GM18868 (cell line): ENCODE measurements around the gene CYB5R3.
"Not testable (repeated sequence)": the region's sequence is repeated elsewhere in the genome, so short reads cannot be mapped to it uniquely, and the experiment has no call there.

Experiments
- ATAC-seq: cut with Tn5 transposase; IDR thresholded peaks from one replicate; pipeline ENCODE4 v1.9.1; 2021; ENCODE audit warnings: mild to moderate bottlenecking, moderate library complexity; ENCODE audit not compliant: unreplicated experiment

CYB5R3 gene

GRCh38 chr22:42679691-42680090, 30.5 kb upstream of the CYB5R3 start:
- ATAC-seq, result no peak

GRCh38 chr22:42678894-42679293, 29.7 kb upstream of the CYB5R3 start:
- no peak for ATAC-seq

GRCh38 chr22:42677936-42678335, 28.7 kb upstream of the CYB5R3 start:
- ATAC-seq, result not testable (repeated sequence)

- ATAC-seq, result no peak
Measured at GRCh38 chr22:42676059-42676607, 26.9 kb upstream of the CYB5R3 start.

GRCh38 chr22:42673898-42674401, 24.8 kb upstream of the CYB5R3 start:
- no peak for ATAC-seq

- not testable (repeated sequence) for ATAC-seq
Measured at GRCh38 chr22:42673071-42673470, 23.9 kb upstream of the CYB5R3 start.

GRCh38 chr22:42670921-42671709, 21.9 kb upstream of the CYB5R3 start:
- ATAC-seq, result no peak

- ATAC-seq, result no peak
Measured at GRCh38 chr22:42670046-42670445, 20.9 kb upstream of the CYB5R3 start.

GRCh38 chr22:42666393-42666792, 17.2 kb upstream of the CYB5R3 start:
- ATAC-seq, result not testable (repeated sequence)

- no peak for ATAC-seq
Measured at GRCh38 chr22:42664976-42665831, 16.0 kb upstream of the CYB5R3 start.

GRCh38 chr22:42661985-42662831, 13.0 kb upstream of the CYB5R3 start:
- no peak for ATAC-seq

- ATAC-seq, result no peak
Measured at GRCh38 chr22:42656578-42656977, 7.4 kb upstream of the CYB5R3 start.

GRCh38 chr22:42655693-42656092, 6.5 kb upstream of the CYB5R3 start:
- no peak for ATAC-seq

GRCh38 chr22:42654436-42655073, 5.4 kb upstream of the CYB5R3 start:
- ATAC-seq, result no peak

- ATAC-seq, result no peak
Measured at GRCh38 chr22:42653999-42654398, 4.8 kb upstream of the CYB5R3 start.

GRCh38 chr22:42651134-42651533, 1.9 kb upstream of the CYB5R3 start:
- no peak for ATAC-seq

- peak; percentile 44 for ATAC-seq
Measured at GRCh38 chr22:42648368-42649245, 585 bp downstream of the CYB5R3 start.

- no peak for ATAC-seq
Measured at GRCh38 chr22:42648017-42648367, 1.2 kb downstream of the CYB5R3 start.
